G401 (cell line): ENCODE results near the gene TMEM184B. TPM values are rescaled to one million over a fixed set of nuclear protein-coding genes. Genes with fewer than 3 reads are reported as not detected.

Experiments
- DNase-seq: peaks from one replicate; pipeline ENCODE4 v3.0.0-alpha.2; 2015; ENCODE audit warnings: low spot score
- in situ Hi-C: cut with HindIII; loops from 2 replicates; pipeline ENCODE4 v1.10.0; 2016; ENCODE audit warnings: low sequenced_read_pairs, mixed read lengths
- total RNA-seq: library from RNA; depleted of rRNA; stranded (reverse); fragments of >200 nt; shearing (Covaris generic); gene quantifications from 2 replicates; pipeline ENCODE4 v1.2.3, GENCODE V29; 2014

Gene TMEM184B
- total RNA-seq, 1 experiment from 2014 or later = 20.5 TPM

DNA sequence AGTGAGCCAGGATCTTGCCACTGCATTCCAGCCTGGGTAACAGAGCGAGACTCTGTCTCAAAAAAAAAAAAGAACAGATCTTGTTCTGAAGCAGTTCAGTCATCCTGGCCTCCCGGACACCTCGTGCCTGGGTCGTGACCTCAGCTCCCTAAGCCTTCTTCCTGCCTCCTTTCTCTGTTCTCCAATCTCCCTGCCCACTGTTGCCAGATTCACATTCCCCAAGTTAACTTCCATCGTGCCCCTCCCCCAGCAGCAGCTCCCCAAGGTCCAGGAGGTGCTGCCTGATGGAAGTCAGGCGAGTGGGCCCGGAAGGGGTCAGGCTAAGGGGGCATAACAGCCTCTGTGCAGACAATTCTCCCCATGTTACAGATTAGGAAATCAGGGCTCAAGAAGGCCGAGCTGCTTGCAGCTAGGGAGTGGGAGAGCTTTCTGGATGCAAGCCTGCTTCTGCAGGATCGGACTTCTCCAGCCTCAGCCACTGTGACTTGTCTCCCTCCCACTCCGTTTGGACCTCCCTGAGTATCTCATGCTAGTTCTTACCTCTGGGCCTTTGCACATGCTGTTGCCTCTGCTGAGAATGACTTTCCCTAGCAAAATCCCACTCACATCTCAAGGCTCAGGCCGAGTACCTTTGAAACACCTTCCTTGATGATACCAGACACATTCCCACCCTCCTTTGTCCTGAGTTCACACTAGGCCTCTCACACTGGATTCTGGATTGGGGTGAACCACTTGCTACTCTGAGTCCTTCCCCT, 14.3 kb upstream of the TMEM184B start:
- in situ Hi-C loops = no loop called here
- DNase-seq = no peak

DNA sequence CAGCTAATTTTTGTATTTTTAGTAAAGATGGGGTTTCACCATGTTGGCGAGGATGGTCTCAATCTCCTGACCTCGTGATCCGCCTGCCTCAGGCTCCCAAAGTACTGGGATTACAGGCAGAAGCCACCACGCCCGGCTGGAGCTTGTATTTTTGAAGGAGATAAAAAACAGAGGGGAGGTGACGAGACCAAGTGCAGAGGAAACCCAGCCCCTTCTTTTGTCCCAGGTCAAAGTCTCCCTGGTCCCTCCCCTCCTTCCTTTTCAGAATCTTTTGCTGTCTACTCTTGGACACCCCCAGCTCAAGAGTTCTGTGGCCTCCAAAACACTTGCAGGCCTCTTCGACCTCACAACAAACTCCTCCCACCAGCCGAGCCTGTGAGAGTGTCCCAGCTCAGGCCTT, 12.2 kb upstream of the TMEM184B start:
- in situ Hi-C loops = no loop called here
- no peak for DNase-seq

DNA sequence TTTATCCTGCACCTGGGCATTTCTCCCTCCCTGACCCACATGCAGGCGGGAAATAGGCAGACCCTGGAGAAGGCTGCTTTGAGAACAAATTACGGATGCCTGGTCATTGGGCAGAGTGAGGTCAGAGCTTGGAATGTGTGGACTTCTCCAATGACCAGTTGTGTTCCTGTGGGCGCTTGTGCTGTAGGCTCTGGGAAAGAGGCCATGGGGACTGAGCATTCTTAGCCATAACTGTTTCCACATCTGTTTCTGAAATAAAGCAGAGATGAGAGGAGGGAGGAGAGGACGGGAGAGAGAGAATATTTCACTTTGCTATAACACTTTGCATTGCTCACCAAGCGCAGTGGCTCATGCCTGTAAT, 11.2 kb upstream of the TMEM184B start:
- in situ Hi-C loops = no loop called here

DNA sequence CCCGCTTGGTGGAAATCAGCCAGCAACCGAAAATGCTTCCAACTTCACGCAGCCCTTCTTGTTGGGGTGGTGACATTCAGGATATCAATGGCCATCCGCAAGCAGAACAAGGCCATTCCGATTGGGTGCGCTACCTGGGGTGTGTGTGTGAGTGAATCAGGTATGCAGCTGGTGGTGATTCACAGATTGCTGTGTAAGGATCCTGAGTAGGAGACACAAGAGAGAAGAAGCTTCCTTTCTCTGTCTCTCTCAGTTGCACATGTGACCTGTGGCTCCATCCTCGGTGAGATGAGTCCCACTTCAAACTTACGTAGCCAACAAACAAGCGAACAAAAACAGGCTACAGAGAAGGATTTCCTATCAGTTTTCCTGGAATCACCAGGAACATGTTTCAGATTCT, 9.6 kb upstream of the TMEM184B start:
- in situ Hi-C loops = no loop called here
- DNase-seq = no peak

More for the DNA sequence above, 11.2 kb upstream of the TMEM184B start:
- no peak for DNase-seq

DNA sequence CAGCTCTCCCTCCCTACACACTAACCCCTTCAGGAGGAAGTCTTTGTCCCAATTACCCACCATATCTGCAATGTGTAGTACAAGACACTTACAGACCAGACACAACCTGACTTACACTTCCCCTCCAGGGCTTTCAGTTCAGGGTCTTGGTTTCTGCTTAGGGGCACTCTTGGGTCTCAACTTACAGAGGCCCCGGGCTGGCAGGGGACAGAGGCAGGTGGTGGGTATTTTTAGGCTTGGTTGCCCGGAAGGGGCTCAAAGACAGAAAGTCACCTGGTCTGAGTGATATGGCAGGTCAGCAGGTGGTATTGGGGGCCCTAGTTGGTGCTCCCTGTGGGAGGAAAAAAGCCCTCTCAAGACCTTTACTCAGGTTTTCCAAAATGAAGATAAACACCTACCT, 3.4 kb upstream of the TMEM184B start:
- DNase-seq = no peak
- in situ Hi-C loops = no loop called here

DNA sequence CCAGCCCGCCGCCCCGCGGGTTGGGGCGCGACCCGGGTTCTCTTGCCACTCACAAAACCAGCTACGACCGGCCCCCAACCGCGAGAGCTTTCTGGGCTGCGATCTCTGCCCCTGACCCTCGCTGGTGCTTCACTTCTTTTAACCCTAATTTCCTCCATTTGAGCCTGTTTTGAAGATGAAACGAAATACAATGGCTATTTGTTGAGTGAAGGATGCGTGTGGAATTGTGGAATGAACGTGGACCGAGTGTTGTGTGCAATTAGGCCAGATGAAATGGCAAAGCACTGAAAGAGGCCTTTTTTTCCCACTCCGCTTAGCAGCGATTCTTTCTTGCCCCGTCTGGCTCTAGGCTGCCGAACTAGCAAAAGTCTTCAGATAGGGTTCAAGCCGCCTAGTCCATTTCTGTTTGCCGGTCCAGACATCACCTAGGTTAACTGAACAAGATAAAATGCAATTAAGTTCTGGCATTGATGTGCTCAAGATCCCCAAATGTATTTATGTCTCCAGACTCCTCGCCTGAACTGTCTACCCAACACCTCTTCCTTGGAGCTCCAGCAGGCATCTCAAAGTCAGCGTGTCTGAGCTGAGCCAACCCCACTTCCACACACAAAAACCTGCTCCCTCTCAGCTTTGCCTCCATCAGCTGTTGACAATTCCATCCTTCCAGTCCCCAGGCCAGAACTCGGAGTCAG, 471 bp upstream of the TMEM184B start:
- DNase-seq = peak; percentile 70
- in situ Hi-C loops = loop anchor here (25.0 kb wide), 1 partner anchor 161 kb away; the partner anchor contains the start of gene BAIAP2L2

DNA sequence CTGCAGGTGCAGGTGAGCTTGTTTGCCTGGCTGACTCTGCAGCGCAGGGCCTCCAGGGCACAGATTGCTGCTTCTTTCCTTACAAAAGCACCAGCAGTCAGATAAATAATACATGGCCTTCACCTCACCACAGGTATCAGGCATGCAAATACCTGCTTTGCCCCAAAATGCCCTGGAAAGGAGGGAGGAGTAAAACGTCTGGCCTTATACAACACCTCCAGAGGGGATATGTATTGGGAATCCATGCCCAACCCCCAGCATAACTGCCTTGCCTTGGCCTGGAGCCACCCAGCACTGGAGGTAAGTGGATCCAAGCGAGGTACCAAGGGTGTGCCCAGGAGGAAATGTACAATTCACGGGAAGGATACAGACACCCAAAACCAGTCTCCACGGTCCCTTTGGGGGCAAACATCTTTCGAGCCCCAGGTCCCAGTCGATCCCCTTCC, 860 bp downstream of the TMEM184B start:
- in situ Hi-C loops = loop anchor here (25.0 kb wide), 1 partner anchor 160 kb away; the partner anchor contains the start of gene BAIAP2L2
- peak; percentile 79 for DNase-seq

DNA sequence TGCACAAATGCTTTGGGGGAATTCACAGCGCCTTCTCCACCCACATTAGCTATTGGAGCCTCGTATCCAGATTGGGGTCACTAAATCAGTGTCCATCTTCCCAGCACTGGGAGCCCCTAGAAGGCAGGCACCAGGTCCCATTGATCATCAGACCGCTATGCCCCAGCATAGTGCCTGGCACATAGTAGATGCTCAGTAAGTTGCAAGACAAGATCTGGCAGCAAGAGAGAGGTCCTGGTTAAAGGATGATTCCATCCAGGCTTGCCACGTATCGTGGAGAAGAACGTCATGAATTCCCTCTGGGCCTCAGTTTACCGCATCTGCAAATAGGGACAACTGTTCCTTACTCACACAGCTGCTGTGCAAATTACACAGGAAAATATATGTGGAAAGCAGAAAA, 1.7 kb downstream of the TMEM184B start:
- in situ Hi-C loops = loop anchor here (25.0 kb wide), 1 partner anchor 159 kb away; the partner anchor contains the start of gene BAIAP2L2
- DNase-seq = no peak

DNA sequence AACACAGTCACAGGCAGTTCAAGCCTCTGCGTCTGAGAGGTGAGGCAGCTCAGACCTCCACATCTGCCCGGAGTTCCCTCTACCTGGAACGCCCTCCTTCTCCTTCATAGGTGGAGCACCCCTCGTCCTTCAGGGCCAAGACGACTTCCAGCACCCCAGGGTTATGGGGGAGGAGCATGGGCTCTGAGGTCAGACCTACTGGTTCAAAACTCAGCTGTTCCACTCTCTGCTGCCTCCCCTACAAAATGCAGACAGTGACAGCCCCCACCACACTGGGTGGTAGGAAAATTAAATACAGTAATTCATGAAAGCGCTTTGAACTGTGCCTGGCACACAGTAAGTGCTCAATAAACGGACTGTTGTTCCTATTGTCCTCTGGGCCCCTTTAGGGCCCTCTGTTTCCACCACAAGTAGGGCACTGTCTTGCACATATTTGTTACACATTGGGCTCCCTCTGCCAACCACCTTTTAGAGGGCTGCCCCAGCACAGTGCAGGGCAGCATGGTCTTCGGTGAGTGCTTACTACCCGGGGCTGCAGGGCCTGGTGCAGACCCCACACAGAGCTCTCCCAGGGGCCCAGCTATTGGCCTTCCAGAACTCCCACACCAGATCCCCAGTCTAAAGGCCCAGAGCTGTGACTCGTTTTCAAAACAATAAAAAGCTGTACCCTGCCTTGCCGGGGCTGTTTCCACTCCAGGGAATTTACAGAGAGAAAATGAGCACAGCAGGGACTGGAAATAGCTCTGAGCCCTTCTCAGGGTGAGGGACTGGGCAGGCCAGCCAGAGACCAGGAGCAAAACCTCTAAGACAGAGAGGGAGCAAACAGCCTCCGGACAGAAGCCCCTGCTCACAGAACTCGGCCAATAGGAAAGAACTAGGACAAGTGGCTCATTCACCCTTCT, 2.5 kb downstream of the TMEM184B start:
- in situ Hi-C loops = loop anchor here (25.0 kb wide), 1 partner anchor 158 kb away; the partner anchor contains the start of gene BAIAP2L2
- peak; percentile 42 for DNase-seq

DNA sequence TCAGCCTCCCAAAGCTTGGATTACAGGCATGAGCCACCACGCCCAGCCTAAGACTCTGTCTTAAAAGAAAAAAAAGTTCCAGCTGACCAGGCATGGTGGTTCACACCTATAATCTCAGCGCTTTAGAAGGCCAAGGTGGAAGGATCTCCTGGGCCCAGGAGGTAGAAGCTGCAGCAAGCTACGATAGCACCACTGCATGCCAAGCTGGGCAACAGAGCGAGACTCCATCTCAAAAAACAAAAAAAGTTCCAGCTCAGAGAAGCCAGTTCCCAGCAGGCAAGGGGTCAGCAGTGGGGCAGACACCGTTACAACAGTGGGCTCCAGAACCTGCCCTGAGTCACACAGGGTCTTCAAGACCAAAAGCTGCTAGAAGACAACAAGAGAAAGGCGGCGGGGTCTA, 3.3 kb downstream of the TMEM184B start:
- DNase-seq = no peak
- in situ Hi-C loops = loop anchor here (25.0 kb wide), 1 partner anchor 157 kb away; the partner anchor contains the start of gene BAIAP2L2

DNA sequence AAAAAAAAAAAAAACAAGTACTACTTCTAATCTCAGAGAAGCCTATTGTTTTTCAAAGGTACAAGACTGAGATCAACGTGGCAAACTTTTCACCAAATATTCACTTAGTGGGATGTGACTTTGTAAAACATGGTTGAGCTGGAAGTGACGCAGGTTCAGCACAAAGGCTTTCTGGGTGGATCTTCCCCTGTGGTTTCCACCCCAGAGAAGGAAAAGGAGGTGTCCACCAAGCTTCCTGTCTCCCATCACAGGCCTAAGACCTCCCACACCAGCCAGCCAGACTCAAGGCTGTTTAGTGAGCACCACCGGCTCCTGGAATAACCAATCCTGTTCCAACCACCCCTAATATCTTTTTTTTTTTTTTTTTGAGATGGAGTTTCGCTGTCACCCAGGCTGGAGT, 5.7 kb downstream of the TMEM184B start:
- in situ Hi-C loops = loop anchor here (25.0 kb wide), 1 partner anchor 155 kb away; the partner anchor contains the start of gene BAIAP2L2
- no peak for DNase-seq

DNA sequence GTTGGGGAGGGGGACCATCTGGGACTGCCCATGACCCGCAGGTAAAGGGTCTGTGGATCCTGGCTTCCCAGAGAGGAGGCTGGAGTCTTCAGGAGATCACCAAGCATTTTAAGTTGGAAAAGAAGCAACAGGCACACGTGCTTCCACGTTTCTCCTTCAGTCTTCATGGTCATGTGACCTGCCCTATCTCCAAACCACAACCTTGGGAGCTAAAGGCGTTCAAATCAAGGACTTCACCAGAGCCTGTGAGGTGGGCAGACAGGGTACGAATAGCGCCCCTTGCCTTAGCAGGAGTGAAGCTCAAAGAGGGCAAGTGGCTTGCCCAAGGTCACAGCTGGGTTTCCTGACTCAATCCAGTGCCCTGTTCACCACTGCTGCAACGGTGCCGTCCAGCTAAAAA, 6.7 kb downstream of the TMEM184B start:
- no peak for DNase-seq
- in situ Hi-C loops = loop anchor here (25.0 kb wide), 1 partner anchor 154 kb away; the partner anchor contains the start of gene BAIAP2L2

DNA sequence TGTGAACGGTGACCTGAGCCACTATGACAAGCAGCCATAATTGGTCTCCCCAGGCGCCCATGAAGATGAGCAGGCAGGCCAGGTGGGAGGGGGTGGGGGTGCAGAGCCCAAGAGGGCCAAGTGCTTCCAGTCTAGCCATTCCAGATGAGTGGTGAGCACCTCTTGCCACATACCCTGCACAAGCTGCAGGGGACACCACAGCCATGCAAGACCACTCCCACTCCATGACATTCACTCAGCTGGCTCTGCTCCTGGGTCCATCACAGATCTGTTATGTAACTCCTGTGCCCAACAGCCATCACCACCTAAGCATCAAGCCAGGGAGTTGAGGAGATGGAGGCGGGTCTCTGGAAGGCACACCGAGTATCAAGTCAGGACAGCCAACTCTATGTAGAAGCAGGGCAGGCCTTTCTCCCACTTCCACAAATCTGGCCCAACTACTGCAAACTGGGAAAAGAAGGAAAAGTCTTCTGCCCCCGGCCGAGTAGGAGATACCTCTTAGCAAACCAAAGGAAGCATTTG, 8.4 kb downstream of the TMEM184B start:
- in situ Hi-C loops = loop anchor here (25.0 kb wide), 1 partner anchor 152 kb away; the partner anchor contains the start of gene BAIAP2L2
- DNase-seq = no peak

DNA sequence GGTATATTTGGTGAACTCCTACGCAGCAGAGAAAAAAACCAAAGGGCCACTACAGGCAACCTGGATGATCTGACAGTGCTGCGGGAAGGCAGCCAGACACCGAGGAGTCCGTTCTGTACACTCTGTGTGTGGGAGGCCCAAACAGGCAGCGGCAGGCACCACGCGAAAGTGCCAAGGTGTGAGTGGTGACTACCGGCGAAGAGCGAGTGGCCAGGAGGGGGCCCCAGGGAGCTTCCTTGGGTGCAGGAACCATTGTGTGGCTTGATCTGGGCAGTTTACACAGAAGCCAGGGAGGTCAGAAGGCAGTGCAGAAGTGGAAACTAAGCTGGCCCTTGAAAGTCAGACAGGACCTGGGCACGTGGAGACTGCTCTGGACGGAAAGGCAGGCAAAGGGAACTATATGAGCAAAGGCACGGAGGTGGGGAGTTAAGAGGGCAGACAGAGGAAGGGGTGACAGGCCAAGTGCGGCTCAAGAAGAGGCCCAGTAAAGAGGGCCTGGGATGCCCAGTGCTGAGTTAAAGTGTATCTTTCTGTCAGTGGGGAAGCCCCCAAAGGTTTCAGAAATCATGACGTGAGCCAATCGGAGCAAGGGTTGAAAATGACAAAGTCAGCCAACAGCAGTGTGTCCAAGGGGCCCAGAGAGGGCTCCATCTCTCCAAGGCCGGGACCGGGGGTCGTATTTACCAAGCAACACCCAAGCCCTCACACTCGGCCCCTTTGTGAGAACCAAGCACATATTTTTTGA, 10.6 kb downstream of the TMEM184B start:
- in situ Hi-C loops = loop anchor here (25.0 kb wide), 1 partner anchor 150 kb away; the partner anchor contains the start of gene BAIAP2L2
- DNase-seq = peak; percentile 82

DNA sequence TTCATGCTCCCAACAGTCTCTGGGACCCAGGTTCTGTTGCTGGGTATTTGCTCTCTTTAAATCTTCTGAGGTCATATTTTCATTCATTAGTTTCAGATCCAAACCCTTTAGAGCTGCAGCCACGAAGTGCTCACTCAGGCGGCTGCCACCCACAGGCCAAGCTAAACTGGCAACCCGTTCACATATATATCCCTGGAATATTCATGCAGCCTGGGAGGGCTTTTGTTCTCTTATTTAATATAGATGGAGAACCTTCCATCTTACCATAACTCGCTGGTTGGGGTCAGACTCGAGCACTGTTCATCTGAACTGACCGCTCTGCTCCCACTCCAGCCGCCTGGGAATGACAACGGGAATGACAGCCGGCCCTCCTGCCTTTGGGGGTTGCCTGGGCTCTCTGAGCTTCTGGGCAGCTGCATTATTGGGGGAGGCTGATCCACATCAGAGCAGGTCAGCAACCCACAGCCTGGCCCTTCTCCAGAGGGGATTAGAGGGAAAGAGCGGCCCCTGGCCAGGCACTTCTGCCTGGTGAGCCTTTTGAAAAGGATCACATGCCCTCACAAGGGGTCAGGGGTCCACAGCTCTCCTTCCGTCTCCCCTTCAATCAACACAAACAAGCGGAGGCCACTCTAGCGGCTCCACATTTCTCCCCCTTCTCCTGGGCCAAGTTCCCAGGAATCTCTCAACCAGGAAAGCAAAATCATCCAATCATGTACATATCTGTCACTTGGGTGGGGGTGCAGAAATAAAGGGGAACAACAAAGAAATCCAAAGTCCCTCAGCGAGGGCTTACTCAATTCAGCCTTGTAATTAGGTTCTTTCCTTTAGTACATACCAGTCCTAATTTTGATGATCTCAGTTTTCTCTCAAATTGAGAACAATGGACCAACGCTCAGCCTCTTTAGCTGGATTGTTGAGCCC, 11.8 kb downstream of the TMEM184B start:
- in situ Hi-C loops = loop anchor here (25.0 kb wide), 1 partner anchor 149 kb away; the partner anchor contains the start of gene BAIAP2L2
- DNase-seq = peak; percentile 68

DNA sequence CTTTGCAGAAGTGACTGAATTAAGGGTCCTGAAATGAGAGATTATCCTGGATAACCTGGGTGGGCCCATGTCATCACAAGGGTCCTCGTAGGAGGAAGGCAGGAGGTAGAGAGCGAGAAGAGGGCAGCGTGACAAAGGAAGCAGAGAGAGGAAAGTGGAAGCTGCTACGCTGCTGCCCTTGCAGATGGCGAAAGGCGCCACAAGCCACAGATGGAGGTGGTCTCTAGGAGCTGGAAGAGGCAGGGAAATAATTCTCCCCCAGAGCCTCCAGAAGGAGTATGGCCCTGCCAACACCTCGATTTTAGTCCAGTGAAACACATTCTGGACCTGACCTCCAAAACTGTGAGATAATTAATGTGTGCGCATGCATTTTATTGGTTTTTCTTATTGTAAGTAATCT, 13.4 kb downstream of the TMEM184B start:
- in situ Hi-C loops = loop anchor here (25.0 kb wide), 1 partner anchor 147 kb away; the partner anchor contains the start of gene BAIAP2L2
- peak; percentile 49 for DNase-seq

DNA sequence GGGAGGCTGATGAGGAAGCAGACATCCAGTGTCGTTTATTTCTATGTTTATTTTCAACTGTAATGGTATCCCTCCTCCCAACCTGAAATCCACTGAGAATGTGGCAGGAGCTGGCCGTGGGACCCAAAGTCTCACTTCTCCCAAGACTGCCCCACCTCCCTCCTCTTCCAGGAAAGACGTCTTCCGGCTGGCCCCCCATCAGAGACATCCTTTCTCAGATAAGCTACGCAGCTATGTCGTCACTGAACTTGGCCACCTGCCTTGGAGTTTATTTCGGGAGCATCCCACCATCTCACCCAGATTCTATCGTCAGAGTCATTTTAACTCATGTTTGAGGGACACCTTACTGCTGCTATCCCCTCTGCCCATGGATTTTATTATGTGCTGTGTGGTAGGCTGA, 13.9 kb downstream of the TMEM184B start:
- DNase-seq = no peak
- in situ Hi-C loops = loop anchor here (25.0 kb wide), 1 partner anchor 147 kb away; the partner anchor contains the start of gene BAIAP2L2
